Heart left ventricle (tissue), 13 donors: ENCODE results near the gene ALDH4A1.

ENCODE experiments used
- CTCF ChIP-seq, 12 donors: fragments of 200-600 bp; sonication (generic) in 4 of 12; IDR thresholded peaks; one replicate each; pipeline versions ENCODE4 v1.5.0 to v1.8.0; 2018 to 2022; ENCODE audit warnings: antibody characterized with exemption in 12 of 12, mild to moderate bottlenecking in 5 of 12
- POLR2A ChIP-seq, 2 donors: fragments of 450-650 bp; IDR thresholded peaks; one replicate each; pipeline ENCODE4 v1.6.1; 2017; ENCODE audit warnings: antibody characterized with exemption in 2 of 2, mild to moderate bottlenecking in 2 of 2, moderate library complexity in 2 of 2
- donor health status: ischemic (EF 13 %, LVEDD 7.1; RV severe dilation, severe dysfunction).
- donor health status: DM: no; HTN: yes; CAD: no.
- donor health status: DM: no; HTN: no; CAD: no.
- donor health status: ischemic (EF 25% LVEDD 6.9; RV normal size, moderate dysfunction).
- donor health status: ischemic (EF 25% LVEDD 5.7; RV mildly dilated, moderate dysfunction).
- donor health status: ischemic (EF 35%, LVEDD 5.7; RV mildly dilated, moderate dysfunction).
- donor health status: nonischemic (EF 11% LVEDD 7.7; RV severe dilation, severe dysfunction).
- donor health status: DM: yes; HTN: yes; CAD: no.
- donor health status: PGD.
- donor health status: ischemic (EF 29% LVEDD 5.4; RV normal size, mild dysfunction).
- donor health status: nonischemic (EF 23%, LVEDD 6.1; RV moderate dilation, normal function).

- no peak for TF ChIP-seq CTCF (IDR thresholded peaks at IDR 0.05)
- no peak for TF ChIP-seq POLR2A (IDR thresholded peaks at IDR 0.05)
These were observed 42.5 kb upstream of the ALDH4A1 start for GRCh38 chr1:18944810-18945209.
